WTC11 (cell line): Measurements from ENCODE around the gene KLHL33.

Experiments
- AFF4 ChIP-seq: sonication (generic); formaldehyde crosslinking; IDR thresholded peaks from 2 replicates; pipeline ENCODE4 v1.8.1; 2023; ENCODE audit warnings: mild to moderate bottlenecking, missing genetic modification reagents, borderline replicate concordance
- ATF3 ChIP-seq: sonication (generic); formaldehyde crosslinking; conservative IDR thresholded peaks from 2 replicates; pipeline ENCODE4 v1.8.1; 2022; ENCODE audit warnings: mild to moderate bottlenecking, missing genetic modification reagents
- CBFB ChIP-seq: sonication (generic); formaldehyde crosslinking; IDR thresholded peaks from 2 replicates; pipeline ENCODE4 v1.8.1; 2022; ENCODE audit warnings: mild to moderate bottlenecking, low read depth, missing genetic modification reagents
- CTCF ChIP-seq: fragments of 200-600 bp; IDR thresholded peaks from 2 replicates; pipeline ENCODE4 v1.8.0; 2022; ENCODE audit warnings: antibody characterized with exemption
- JUN ChIP-seq: sonication (generic); formaldehyde crosslinking; IDR thresholded peaks from 2 replicates; pipeline ENCODE4 v1.8.0; 2023; ENCODE audit warnings: mild to moderate bottlenecking, missing genetic modification reagents
- NFYB ChIP-seq: sonication (generic); formaldehyde crosslinking; conservative IDR thresholded peaks from 2 replicates; pipeline ENCODE4 v1.8.0; 2022; ENCODE audit warnings: low read depth, missing genetic modification reagents
- NR2C2 ChIP-seq: sonication (generic); formaldehyde crosslinking; IDR thresholded peaks from 2 replicates; pipeline ENCODE4 v1.8.0; 2022; ENCODE audit warnings: mild to moderate bottlenecking, missing genetic modification reagents
- RELA ChIP-seq: sonication (generic); formaldehyde crosslinking; IDR thresholded peaks from 2 replicates; pipeline ENCODE4 v1.8.1; 2022; ENCODE audit warnings: missing genetic modification reagents, mild to moderate bottlenecking, borderline replicate concordance
- USF1 ChIP-seq: sonication (generic); formaldehyde crosslinking; IDR thresholded peaks from 2 replicates; pipeline ENCODE4 v1.8.0; 2022; ENCODE audit warnings: mild to moderate bottlenecking, missing genetic modification reagents
- ZNF317 ChIP-seq: sonication (generic); formaldehyde crosslinking; IDR thresholded peaks from 2 replicates; pipeline ENCODE4 v1.8.1; 2023; ENCODE audit warnings: low read depth, mild to moderate bottlenecking, moderate library complexity, missing genetic modification reagents, borderline replicate concordance

GRCh38 chr14:20470603-20470901 lies 34.6 kb upstream of the KLHL33 start:
- TF ChIP-seq CTCF (no peak), JUN (no peak), ZNF317 (CRISPR knock-in tag) (no peak), NR2C2 (CRISPR knock-in tag) (no peak), RELA (no peak), ATF3 (CRISPR knock-in tag) (no peak), AFF4 (CRISPR knock-in tag) (no peak), NFYB (no peak), CBFB (no peak), USF1 (no peak)
